ENCODE results near the gene NSUN2.

Gene NSUN2

DNA sequence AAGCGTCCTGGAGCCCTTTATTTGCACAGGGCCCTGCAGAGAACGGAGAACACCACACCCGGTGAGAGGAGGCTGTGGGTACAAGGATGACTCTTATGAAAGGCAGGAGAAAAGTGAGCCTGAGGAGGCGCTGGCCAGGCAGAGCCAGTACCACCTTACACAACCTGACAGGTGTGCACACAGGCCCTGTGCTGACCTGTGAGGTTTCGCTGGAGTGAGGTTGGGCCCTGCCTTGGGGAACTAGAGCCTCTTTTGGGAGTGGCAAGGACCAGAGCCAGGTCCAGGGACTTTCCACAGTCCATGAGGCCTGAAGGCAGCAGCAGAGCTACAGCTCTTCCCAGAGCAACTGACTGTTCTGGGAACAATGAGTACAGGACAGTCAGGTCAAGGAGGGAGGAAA is 3.4 kb upstream of the NSUN2 start:
- no peak for DNase-seq (ENCODE audit: low read depth)
- no peak overlapping the region for H3K4me3 ChIP-seq (ENCODE audit: low read depth, low read length)
- TF ChIP-seq, protein P1, sequence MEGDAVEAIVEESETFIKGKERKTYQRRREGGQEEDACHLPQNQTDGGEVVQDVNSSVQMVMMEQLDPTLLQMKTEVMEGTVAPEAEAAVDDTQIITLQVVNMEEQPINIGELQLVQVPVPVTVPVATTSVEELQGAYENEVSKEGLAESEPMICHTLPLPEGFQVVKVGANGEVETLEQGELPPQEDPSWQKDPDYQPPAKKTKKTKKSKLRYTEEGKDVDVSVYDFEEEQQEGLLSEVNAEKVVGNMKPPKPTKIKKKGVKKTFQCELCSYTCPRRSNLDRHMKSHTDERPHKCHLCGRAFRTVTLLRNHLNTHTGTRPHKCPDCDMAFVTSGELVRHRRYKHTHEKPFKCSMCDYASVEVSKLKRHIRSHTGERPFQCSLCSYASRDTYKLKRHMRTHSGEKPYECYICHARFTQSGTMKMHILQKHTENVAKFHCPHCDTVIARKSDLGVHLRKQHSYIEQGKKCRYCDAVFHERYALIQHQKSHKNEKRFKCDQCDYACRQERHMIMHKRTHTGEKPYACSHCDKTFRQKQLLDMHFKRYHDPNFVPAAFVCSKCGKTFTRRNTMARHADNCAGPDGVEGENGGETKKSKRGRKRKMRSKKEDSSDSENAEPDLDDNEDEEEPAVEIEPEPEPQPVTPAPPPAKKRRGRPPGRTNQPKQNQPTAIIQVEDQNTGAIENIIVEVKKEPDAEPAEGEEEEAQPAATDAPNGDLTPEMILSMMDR (IDR thresholded peaks at IDR 0.05; ENCODE audit: low read depth, low read length, missing control alignments) = no peak

DNA sequence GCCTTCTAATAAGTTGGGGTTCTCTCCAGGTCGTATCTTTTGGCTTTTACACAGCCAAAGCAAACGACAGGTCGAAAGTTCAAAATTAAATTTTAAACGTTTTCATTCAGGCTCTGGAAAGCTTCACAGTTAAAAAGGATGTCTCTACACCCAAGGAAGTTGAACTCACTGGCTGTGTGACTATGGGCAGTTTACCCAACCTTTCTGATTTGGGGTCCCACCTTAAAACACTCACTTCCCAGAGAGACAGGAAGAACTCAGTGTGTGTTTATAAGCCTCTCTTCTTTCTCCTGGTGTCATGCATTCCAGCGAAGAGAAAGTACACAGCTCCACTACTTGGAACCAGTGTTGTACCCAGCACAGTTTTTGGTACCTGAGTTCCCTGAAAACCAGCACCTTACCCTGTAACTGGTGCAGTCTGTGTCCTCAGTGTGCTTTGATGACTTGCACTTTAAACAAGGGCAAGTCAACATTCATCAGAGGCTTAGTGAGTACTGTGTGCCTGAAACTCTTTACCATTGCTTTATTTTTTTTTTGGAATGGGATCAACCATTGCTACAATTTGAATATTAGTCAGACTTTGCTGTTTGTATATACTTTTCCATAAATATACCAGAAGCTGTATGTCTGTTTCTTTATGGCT is 2.1 kb upstream of the NSUN2 start:
- TF ChIP-seq, protein P1 (IDR thresholded peaks at IDR 0.05; ENCODE audit: low read depth, low read length, missing control alignments) = no peak
- H3K4me3 ChIP-seq (ENCODE audit: low read depth, low read length) = peak overlapping the region; percentile 95; the same call in 1 of the 2 replicates
- no peak for DNase-seq (ENCODE audit: low read depth)

DNA sequence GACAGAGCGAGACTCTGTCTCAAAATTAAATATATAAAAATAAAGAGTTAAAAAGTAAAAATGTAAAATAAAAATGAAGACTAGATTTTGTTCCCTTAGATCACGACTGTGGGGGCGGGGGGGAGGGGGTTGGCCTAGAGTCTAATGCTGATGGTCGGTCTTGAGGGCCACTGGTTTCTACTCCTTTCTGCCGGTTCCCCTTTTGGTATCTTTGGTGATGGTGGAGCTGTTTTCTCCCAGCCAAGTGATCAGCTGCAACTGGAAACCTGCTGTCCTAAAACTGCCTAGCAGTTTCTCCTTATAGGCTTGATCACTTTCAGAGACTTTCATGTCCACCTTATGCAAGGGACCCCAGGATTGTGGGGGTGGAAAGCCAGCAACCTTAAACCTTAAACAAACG is 1.5 kb upstream of the NSUN2 start:
- no peak for DNase-seq (ENCODE audit: low read depth)
- H3K4me3 ChIP-seq (ENCODE audit: low read depth, low read length) = peak overlapping the region; percentile 95
- TF ChIP-seq, protein P1 (IDR thresholded peaks at IDR 0.05; ENCODE audit: low read depth, low read length, missing control alignments) = no peak

DNA sequence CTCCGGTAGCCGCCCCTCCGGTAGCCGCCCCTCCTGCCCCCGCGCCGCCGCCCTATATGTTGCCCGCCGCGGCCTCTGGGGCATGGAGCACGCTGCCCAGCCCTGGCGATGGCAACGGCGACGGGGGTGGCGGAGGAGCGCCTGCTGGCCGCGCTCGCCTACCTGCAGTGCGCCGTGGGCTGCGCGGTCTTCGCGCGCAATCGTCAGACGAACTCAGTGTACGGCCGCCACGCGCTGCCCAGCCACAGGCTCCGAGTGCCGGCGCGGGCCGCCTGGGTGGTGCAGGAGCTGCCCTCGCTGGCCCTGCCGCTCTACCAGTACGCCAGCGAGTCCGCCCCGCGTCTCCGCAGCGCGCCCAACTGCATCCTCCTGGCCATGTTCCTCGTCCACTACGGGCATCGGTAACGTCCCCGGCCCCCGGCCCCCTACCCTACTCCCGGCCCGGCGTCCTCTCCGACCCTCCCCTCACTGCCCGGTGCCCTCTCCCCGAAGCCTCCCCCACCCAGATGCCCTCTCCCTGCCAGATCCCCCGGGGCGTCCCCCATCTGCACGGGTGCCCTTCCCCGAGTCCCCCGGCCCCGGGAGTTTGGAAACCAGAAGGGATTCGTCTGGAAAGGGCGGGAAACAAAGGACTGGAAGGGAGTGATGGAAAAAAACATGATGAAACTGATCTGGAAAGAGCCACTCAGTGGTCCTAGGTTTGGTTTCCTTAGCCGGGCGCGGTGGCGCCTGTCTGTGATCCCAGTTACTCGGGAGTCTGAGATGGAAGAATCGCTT is 813 bp upstream of the NSUN2 start:
- TF ChIP-seq, protein P1 (IDR thresholded peaks at IDR 0.05; ENCODE audit: low read depth, low read length, missing control alignments) = no peak
- DNase-seq (ENCODE audit: low read depth) = no peak
- peak overlapping the region; percentile 95 for H3K4me3 ChIP-seq (ENCODE audit: low read depth, low read length)

DNA sequence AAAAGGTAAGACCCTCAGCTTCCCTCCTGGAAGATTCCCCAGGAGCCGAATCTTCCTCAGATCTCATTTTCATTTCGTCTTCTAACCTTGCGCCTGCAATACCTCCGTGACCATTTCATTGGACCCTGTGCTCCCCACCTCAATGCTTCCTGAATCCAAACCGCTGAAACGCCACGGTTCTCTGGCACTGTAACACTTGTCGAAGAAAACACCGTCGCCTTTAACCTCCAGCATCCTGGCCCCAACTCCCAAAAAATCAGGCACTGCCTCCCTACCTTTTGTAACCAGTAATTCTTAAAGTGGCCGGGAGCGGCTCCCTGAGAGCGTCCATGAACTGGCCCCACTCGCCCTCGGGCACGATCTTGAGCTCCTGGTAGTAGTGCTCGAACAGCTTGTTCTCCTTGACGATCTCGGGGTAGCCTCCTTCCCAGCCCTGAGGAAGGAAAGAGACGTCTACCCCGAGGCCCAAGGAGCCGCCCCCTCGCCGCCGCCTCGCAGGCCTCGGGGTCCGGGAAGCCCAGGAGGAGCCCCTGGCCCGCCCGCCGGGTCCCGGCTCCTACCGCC is 438 bp downstream of the NSUN2 start:
- TF ChIP-seq, protein P1 (IDR thresholded peaks at IDR 0.05; ENCODE audit: low read depth, low read length, missing control alignments) = peak; percentile 7
- DNase-seq (ENCODE audit: low read depth) = no peak
- peak overlapping the region; percentile 95 for H3K4me3 ChIP-seq (ENCODE audit: low read depth, low read length)

DNA sequence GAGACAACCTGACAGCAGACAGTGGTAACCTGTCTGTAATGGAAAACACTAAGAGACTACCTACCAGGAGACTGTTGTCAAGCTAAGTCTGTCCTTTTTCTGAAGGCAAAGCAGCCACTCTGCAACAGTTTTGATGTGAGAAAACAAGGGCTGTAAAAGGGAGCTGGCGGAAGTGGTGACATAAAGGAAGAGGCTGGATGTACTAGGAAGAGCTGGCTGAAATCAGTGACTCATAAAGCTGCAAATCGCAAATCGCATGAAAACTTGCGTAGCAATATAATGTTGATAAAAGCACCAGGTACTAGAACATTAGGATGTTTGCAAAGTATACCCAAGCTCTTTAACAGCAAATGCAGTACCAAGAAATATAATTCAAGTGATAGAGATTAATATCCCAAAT is 1.4 kb downstream of the NSUN2 start:
- peak overlapping the region; percentile 95; the same call in 1 of the 2 replicates for H3K4me3 ChIP-seq (ENCODE audit: low read depth, low read length)
- TF ChIP-seq, protein P1 (IDR thresholded peaks at IDR 0.05; ENCODE audit: low read depth, low read length, missing control alignments) = no peak
- DNase-seq (ENCODE audit: low read depth) = no peak
